Colonic mucosa (tissue), 4 donors: ENCODE data around the gene KCNG2. TPM values are rescaled to one million over a fixed set of nuclear protein-coding genes. Genes with fewer than 3 reads are reported as not detected.

ENCODE experiments used
- DNase-seq: peaks from one replicate; pipeline ENCODE4 v3.0.0-alpha.2; 2020
- H3K27ac ChIP-seq: fragments of 200-600 bp; one replicate; pipeline ENCODE4 v1.8.0; 2021
- H3K27me3 ChIP-seq: fragments of 200-600 bp; one replicate; pipeline ENCODE4 v1.8.0; 2021
- H3K36me3 ChIP-seq: fragments of 200-600 bp; one replicate; pipeline ENCODE4 v1.8.0; 2021
- H3K4me1 ChIP-seq: fragments of 200-600 bp; one replicate; pipeline ENCODE4 v1.8.0; 2021; ENCODE audit warnings: mild to moderate bottlenecking
- H3K4me3 ChIP-seq: fragments of 200-600 bp; one replicate; pipeline ENCODE4 v1.8.0; 2021
- H3K9ac ChIP-seq, 2 donors: one replicate each; pipeline ENCODE4 v1.7.0; 2013; ENCODE audit warnings: control low read depth in 2 of 2, low read depth in 2 of 2, low read length in 2 of 2
- H3K9me3 ChIP-seq: fragments of 200-600 bp; one replicate; pipeline ENCODE4 v1.8.0; 2021
- intact Hi-C: fragments of 100-400 bp; cut with DNase I; formaldehyde crosslinking; loops from one replicate; pipeline ENCODE4 v1.14.1; 2022
- total RNA-seq, 2 donors: library from RNA; stranded (reverse); fragmentation: NEBNext Ultra II Directional in 1 of 2; extraction: Animal tissue kit (Norgen Biotek cat#: 25700) in 1 of 2; gene quantifications; one replicate each; pipeline ENCODE4 v1.2.1, GENCODE V29; 2021
- TF ChIP-seq, protein P1 (sequence below): fragments of 200-600 bp; IDR thresholded peaks from one replicate; pipeline ENCODE4 v1.8.0; 2022; ENCODE audit warnings: antibody characterized with exemption, mild to moderate bottlenecking
- donor health status: healthy.
- donor health status: DM: no; HTN: no; CAD: no.
- donor health status: DM: no; HTN: no; CAD: no.

Gene KCNG2
- total RNA-seq, 2 donors from 2014 or later, result 0.32 TPM; not detected in 1

DNA sequence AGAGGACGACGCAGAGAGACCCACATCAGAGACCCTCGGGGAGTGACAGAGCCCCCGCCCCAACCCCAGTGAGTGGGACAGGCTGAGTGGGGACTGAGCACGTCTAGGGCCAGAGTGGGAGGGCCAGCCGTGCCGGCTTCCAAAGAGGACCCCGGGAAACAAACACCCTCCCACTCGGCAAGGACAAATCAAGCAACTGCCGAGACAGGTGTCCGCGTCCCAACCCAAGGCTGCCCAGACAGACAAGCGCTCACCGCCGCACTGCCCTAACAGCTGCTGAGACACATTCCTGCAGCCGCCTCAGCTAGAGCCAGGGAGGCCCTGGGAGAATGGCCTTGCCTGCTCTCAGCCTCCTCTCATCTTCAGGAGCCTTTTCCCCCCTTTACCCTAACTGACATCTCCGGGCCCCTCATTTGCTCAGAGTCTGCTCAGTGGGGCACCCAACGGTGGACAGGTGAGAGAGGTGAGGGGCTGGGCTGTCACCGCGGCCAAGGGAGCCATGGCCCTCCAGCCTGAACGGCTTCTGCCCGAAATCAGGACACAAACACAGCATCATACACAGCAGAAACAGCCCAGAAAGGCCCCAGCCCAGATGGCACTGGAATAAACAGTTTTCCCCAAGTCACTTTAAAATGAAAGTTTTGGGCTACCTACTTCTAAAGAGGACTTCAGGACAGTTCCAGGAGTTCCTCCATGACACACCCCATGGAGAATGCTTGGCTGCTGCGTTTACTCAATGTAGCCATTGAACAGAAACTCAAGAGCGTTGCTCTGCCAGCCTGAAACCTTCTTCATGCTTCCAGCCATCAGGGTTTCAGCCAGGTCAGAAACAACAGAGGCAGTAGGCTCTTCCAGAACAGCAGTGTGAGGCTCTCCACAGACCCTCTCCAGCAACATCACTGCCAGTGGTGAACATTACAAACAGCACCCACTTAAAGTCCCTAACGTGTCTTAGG, 130.1 kb downstream of the KCNG2 start:
- no peaks in the 10 kb centered on the region for H3K4me1 ChIP-seq
- no peaks in the 10 kb centered on the region for H3K27me3 ChIP-seq
- no peak overlapping the region for H3K27ac ChIP-seq
- DNase-seq, result peak; percentile 16
- intact Hi-C loops, result no loop called here
- H3K9me3 ChIP-seq, result no peaks in the 10 kb centered on the region
- TF ChIP-seq, protein P1, sequence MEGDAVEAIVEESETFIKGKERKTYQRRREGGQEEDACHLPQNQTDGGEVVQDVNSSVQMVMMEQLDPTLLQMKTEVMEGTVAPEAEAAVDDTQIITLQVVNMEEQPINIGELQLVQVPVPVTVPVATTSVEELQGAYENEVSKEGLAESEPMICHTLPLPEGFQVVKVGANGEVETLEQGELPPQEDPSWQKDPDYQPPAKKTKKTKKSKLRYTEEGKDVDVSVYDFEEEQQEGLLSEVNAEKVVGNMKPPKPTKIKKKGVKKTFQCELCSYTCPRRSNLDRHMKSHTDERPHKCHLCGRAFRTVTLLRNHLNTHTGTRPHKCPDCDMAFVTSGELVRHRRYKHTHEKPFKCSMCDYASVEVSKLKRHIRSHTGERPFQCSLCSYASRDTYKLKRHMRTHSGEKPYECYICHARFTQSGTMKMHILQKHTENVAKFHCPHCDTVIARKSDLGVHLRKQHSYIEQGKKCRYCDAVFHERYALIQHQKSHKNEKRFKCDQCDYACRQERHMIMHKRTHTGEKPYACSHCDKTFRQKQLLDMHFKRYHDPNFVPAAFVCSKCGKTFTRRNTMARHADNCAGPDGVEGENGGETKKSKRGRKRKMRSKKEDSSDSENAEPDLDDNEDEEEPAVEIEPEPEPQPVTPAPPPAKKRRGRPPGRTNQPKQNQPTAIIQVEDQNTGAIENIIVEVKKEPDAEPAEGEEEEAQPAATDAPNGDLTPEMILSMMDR, result no peak
- no peak overlapping the region for H3K4me3 ChIP-seq
- no peak overlapping the region for H3K9ac ChIP-seq
- H3K36me3 ChIP-seq, result no peaks in the 10 kb centered on the region

DNA sequence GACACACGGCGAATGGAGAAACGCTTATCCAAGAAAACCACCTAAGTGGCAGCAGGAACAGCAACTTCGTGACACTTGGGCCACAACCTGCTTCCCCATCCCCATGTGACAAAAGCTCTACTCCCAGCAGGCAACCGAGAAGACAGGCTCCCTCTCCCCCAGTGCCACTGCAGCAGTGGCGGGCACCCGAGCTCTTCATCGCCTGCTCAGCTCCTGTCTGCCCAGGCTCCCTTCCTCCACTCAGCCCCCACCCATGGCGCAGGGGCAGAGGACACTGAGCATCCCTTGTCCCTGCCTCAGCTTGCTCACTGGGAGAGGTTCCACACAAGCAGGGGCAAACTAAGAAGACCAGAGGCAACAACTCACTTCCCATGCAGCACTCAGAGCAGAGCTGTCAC, 130.8 kb downstream of the KCNG2 start:
- H3K27me3 ChIP-seq, result no peaks in the 10 kb centered on the region
- no peak for DNase-seq
- no peak overlapping the region for H3K4me3 ChIP-seq
- H3K9me3 ChIP-seq, result no peaks in the 10 kb centered on the region
- TF ChIP-seq, protein P1, result no peak
- H3K9ac ChIP-seq, result no peak overlapping the region
- H3K36me3 ChIP-seq, result no peaks in the 10 kb centered on the region
- H3K4me1 ChIP-seq, result no peaks in the 10 kb centered on the region
- no peak overlapping the region for H3K27ac ChIP-seq
- intact Hi-C loops, result no loop called here

DNA sequence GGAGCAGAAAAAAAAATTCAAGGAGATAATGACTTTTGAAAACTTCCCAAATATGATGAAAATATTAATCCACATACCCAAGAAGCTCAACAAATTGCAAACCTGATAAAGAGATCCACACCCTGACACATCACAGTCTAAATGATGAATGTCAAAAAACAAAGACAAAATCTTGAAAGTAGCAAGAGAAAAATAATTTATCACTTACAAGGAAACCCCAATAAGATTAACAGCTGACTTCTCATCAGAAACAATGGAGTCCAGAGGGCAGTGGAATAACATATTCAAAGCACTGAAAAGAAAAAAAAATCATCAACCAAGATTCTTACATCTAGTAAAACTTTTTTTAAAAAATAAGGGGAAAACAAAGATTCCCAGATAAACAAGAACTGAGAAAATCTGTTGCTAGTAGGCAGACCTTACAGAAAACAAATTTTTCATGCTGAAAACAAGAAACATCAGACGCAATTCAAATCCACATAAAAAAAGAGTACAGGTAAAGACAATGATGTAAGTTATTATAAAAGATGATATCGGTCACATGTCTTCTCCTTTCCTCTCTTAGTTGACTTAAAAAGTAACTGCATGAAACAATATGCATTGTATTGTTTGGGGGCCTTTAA, 132.4 kb downstream of the KCNG2 start:
- DNase-seq, result no peak
- H3K4me3 ChIP-seq, result no peak overlapping the region
- no peaks in the 10 kb centered on the region for H3K9me3 ChIP-seq
- TF ChIP-seq, protein P1, result no peak
- H3K36me3 ChIP-seq, result no peaks in the 10 kb centered on the region
- no peak overlapping the region for H3K9ac ChIP-seq
- intact Hi-C loops, result loop anchor here (10.0 kb wide), 1 partner anchor 55 kb away; the partner anchor contains the start of gene TXNL4A
- no peak overlapping the region for H3K27ac ChIP-seq
- peaks cover 12% of the 10 kb centered on the region for H3K4me1 ChIP-seq
- H3K27me3 ChIP-seq, result no peaks in the 10 kb centered on the region

DNA sequence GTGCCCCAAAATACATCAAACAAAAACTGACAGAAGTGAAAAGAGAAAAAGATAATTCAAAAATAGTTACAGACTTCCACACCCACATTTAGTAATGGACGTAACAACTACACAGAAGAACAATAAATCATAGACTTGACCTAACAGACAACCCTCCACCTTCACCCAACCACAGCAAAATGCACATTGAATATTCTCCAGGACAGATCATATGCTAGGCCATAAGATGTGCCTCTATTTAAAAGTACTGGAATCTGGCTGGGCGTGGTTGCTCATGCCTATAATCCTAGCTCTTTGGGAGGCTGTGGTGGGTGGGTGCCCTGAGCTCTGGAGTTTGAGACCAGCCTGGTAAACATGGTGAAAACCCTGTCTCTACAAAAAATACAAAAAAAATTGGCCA, 133.7 kb downstream of the KCNG2 start:
- Histone ChIP-seq H3K9ac (no peak overlapping the region), H3K36me3 (no peaks in the 10 kb centered on the region), H3K27me3 (no peaks in the 10 kb centered on the region), H3K4me3 (no peak overlapping the region), H3K9me3 (no peaks in the 10 kb centered on the region), H3K27ac (no peak overlapping the region), H3K4me1 (peaks cover 17% of the 10 kb centered on the region)
- peak; percentile 11 for DNase-seq
- TF ChIP-seq, protein P1, result no peak
- intact Hi-C loops, result loop anchor here (10.0 kb wide), 1 partner anchor 53 kb away; the partner anchor contains the start of gene TXNL4A

DNA sequence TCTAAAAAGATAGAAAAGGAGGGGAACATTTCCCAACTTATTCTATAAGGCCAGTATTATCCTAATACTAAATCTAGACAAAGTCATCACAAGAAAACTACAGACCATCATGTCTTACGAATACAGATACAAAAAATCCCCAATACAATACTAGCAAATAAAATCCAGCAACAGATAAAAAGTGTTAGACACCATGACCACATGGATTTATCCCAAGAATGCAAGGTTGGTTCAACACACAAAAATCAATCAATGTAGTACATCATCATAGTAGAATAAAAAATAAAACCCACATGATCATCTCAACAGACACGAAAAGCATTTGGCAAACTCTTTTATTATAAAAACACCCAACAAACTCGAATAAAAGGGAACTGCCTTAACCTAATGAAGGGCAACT, 135.2 kb downstream of the KCNG2 start:
- no peaks in the 10 kb centered on the region for H3K9me3 ChIP-seq
- no peak overlapping the region for H3K9ac ChIP-seq
- no peaks in the 10 kb centered on the region for H3K27me3 ChIP-seq
- H3K4me1 ChIP-seq, result peaks cover 17% of the 10 kb centered on the region
- DNase-seq, result no peak
- no peaks in the 10 kb centered on the region for H3K36me3 ChIP-seq
- intact Hi-C loops, result loop anchor here (10.0 kb wide), 1 partner anchor 52 kb away; the partner anchor contains the start of gene TXNL4A
- TF ChIP-seq, protein P1, result no peak
- no peak overlapping the region for H3K27ac ChIP-seq
- H3K4me3 ChIP-seq, result no peak overlapping the region
